Kidney epithelial cell (primary cell): Measurements from ENCODE around the gene TIMM44. TPM values are rescaled to one million over a fixed set of nuclear protein-coding genes. Genes with fewer than 3 reads are reported as not detected.
A peak's percentile ranks its signal among the peaks of the same experiment; 100 is the strongest.

Experiments used
- DNase-seq: peaks from one replicate; pipeline ENCODE4 v3.0.0-alpha.2; 2010; ENCODE audit warnings: low read depth
- H3K27me3 ChIP-seq: 2 replicates; pipeline ENCODE4 v1.6.0; 2011; ENCODE audit warnings: low read length; ENCODE audit not compliant: control insufficient read depth, insufficient read depth
- H3K36me3 ChIP-seq: 2 replicates; pipeline ENCODE4 v1.5.1; 2011; ENCODE audit warnings: low read length; ENCODE audit not compliant: control insufficient read depth, insufficient read depth
- H3K4me3 ChIP-seq: 2 replicates; pipeline ENCODE4 v1.5.1; 2011; ENCODE audit warnings: low read depth, mild to moderate bottlenecking, control low read depth, low read length
- total RNA-seq: library from RNA; depleted of rRNA; stranded (reverse); fragments of >200 nt; gene quantifications from 2 replicates; pipeline ENCODE4 v1.2.3, GENCODE V29; 2015
- TF ChIP-seq, protein P1 (sequence below): IDR thresholded peaks from 2 replicates; pipeline ENCODE4 v1.5.1; 2011; ENCODE audit warnings: mild to moderate bottlenecking, moderate library complexity, low read length, control low read depth, inconsistent platforms; ENCODE audit not compliant: insufficient read depth, poor library complexity, severe bottlenecking

The TIMM44 gene
- total RNA-seq, 1 donor from 2014 or later = 83.9 TPM

DNA sequence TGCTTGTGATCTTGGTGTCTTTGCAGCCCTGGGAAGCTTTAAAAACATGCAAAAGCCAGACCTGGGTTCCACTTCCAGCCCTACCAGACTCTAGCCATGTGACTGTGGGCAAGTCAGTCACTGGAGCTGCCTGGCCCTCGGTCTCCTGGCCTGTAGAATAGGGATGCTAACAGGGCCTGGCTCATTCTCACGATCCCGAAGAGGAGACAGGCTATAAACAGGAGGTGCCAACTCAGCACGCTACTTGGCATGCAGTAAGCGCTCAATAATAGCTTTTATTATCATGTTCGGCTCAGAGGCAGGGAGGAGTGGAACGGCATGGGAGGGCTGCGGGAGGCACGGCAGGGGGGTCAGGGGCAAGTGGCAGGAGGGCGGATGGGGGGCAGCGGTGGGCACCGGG is 19.2 kb downstream of the TIMM44 start:
- Histone ChIP-seq H3K4me3 (no peak overlapping the region), H3K36me3 (no peaks in the 10 kb centered on the region), H3K27me3 (no peaks in the 10 kb centered on the region)
- no peak for DNase-seq
- TF ChIP-seq, protein P1, sequence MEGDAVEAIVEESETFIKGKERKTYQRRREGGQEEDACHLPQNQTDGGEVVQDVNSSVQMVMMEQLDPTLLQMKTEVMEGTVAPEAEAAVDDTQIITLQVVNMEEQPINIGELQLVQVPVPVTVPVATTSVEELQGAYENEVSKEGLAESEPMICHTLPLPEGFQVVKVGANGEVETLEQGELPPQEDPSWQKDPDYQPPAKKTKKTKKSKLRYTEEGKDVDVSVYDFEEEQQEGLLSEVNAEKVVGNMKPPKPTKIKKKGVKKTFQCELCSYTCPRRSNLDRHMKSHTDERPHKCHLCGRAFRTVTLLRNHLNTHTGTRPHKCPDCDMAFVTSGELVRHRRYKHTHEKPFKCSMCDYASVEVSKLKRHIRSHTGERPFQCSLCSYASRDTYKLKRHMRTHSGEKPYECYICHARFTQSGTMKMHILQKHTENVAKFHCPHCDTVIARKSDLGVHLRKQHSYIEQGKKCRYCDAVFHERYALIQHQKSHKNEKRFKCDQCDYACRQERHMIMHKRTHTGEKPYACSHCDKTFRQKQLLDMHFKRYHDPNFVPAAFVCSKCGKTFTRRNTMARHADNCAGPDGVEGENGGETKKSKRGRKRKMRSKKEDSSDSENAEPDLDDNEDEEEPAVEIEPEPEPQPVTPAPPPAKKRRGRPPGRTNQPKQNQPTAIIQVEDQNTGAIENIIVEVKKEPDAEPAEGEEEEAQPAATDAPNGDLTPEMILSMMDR = no peak

DNA sequence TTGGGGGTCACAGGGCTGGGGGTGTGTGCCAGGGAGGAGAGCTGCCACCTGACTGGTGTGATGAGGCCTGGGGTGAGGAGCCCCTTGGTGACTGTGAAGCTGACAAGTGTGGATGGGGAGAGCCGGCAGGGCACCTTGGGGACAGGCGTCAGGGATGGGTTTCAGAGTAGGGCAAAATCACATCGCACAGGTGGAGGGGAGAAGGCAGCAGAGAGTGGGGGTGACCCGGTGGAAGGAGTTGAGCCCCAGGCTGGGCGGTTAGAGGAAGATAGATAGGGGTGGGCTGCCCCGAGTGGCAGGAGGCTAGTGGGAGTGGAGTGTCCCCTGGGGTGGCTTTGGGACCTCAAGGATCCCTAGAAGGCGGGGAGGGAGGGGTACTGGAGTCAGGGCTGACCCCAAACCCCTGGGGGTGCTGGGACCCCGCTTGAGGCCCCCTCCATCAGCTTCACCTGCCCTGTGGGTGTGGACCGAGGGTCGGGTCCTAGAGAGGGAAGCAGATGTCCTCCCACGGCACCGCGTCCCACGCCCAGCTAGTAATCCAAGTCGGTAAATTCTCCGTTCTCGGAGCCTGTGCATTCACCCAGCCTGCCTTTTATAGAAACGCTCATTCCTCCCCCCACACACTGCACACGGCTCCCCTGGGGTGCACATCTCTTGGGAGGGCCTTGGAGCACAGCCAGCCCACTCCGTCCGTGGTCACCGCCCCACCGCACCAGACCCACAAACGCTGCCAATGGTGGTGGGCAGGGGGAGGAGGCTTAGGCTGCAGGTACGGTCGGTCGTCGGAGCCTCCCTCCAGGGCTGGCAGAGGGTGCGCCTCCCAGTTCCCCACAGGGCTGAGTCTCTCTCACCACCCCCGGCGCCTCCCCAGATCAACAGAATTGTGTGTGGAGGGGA is 19.9 kb downstream of the TIMM44 start:
- TF ChIP-seq, protein P1 = no peak
- H3K4me3 ChIP-seq = no peak overlapping the region
- no peak for DNase-seq
- no peaks in the 10 kb centered on the region for H3K36me3 ChIP-seq
- H3K27me3 ChIP-seq = peaks cover 3% of the 10 kb centered on the region

DNA sequence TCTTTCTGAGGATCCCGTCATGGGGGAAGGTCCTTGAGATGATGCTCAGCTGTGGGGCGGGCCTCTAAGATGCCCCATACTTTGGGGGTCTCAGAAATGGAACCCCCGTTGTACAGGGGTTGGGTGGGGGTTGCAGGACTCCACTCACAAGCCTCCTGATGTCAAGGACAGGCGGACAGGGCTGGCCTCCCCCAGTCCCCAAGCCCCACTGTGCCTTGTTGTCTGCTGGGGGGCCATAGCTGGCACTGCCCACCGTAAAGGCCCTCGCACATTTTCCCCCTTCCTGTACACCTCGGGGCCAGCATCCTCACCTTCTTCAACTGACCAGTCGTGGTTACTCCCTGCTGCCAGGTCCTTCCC is 20.6 kb downstream of the TIMM44 start:
- no peaks in the 10 kb centered on the region for H3K36me3 ChIP-seq
- H3K27me3 ChIP-seq = peaks cover 5% of the 10 kb centered on the region
- no peak overlapping the region for H3K4me3 ChIP-seq
- TF ChIP-seq, protein P1 = no peak
- DNase-seq = no peak

DNA sequence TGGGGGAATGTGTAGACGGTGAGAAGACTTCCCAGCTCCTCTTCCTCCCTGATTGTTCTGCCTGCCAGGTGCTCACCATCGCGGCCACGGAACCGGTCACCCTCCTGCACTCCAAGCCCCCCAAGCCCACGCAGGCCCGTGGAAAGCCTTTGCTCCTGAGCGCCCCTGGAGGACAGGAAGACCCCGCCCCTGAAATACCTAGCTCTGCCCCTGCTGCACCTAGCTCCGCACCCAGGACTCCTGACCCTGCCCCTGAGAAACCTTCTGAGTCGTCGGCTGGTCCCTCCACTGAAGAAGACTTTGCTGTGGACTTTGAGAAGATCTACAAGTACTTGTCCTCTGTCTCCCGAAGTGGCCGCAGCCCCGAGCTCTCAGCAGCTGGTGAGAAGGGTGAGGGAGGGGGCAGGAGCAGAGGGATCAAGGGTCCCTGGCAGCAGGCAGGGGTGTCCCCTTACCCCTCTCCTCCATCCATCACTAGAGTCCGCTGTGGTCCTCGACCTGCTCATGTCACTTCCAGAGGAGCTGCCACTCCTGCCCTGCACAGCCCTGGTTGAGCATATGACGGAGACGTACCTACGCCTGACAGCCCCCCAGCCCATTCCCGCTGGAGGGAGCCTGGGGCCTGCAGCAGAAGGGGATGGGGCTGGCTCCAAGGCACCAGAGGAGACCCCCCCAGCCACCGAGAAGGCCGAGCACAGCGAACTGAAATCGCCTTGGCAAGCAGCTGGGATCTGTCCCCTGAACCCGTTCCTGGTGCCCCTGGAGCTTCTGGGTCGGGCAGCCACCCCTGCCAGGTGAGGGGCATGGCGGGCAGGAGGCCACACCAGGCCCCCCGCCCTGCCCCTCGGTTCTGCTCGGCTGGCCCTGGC is 21.3 kb downstream of the TIMM44 start:
- H3K27me3 ChIP-seq = peaks cover 11% of the 10 kb centered on the region
- DNase-seq = no peak
- TF ChIP-seq, protein P1 = no peak
- no peak overlapping the region for H3K4me3 ChIP-seq
- H3K36me3 ChIP-seq = no peaks in the 10 kb centered on the region

DNA sequence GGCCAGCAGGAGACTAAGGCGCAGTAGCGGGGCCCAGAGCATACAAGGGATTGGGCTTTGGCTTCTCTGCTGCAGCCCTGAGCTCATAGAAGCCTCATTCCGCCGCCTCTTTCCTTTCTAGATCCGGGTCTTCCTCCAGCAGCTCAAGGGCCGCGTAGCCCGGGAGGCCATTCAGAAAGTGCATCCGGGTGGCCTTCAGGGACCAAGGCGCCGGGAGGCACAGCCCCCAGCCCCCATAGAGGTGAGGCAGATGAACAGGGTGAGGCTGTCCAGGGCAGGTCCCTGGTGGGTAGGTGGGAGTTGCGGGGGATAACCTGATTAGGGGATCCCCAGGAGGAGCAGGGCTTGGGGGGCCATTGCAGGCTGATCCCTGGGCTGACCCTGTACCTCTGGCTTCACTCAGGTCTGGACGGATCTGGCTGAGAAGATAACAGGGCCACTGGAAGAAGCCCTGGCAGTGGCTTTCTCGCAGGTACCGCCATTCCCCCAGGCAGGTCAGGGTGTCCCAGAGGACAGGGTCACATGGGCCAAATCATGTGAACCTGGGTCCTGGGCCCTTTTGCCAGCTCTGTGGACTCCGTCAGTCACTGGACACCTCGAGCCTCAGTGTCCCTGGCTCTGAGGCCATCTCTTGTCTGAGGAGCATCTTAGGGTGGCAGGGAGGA is 22.0 kb downstream of the TIMM44 start:
- Histone ChIP-seq H3K4me3 (peak overlapping the region; percentile 34), H3K36me3 (no peaks in the 10 kb centered on the region), H3K27me3 (peaks cover 17% of the 10 kb centered on the region)
- no peak for DNase-seq
- TF ChIP-seq, protein P1 = no peak
